Keratinocyte (primary cell): ENCODE results near the gene SESN2. TPM values are rescaled to one million over a fixed set of nuclear protein-coding genes. Genes with fewer than 3 reads are reported as not detected.

Experiments
- DNase-seq: peaks from one replicate; pipeline ENCODE4 v3.0.0-alpha.2; 2011; ENCODE audit warnings: low read depth, missing footprints, low spot score
- FAIRE-seq: peaks from 2 replicates; lab custom pipeline; 2011; peaks lifted over from hg19 to GRCh38; lab: Jason Lieb, UNC
- H2AFZ ChIP-seq: 2 replicates; pipeline ENCODE4 v1.6.0; 2012; ENCODE audit warnings: low read length, control low read depth, inconsistent platforms; ENCODE audit not compliant: control insufficient read depth
- H3K27ac ChIP-seq: 2 replicates; pipeline ENCODE4 v1.5.1; 2011; ENCODE audit warnings: low read length; ENCODE audit not compliant: control insufficient read depth, insufficient read depth
- H3K27me3 ChIP-seq: 3 replicates; pipeline ENCODE4 v1.6.0; 2011; ENCODE audit warnings: low read length; ENCODE audit not compliant: control insufficient read depth, insufficient read depth; ENCODE audit errors: extremely low read depth
- H3K36me3 ChIP-seq, 2 experiments: 2 replicates in 1 of 2; 3 replicates in 1 of 2; pipeline ENCODE4 v1.5.1; 2011; ENCODE audit warnings: low read length in 2 of 2, mild to moderate bottlenecking in 1 of 2; ENCODE audit not compliant: control insufficient read depth in 2 of 2, insufficient read depth in 2 of 2; ENCODE audit errors: extremely low read depth in 1 of 2
- H3K4me1 ChIP-seq: 3 replicates; pipeline ENCODE4 v1.5.1; 2011; ENCODE audit warnings: low read length; ENCODE audit not compliant: control insufficient read depth, insufficient read depth; ENCODE audit errors: extremely low read depth
- H3K4me2 ChIP-seq: 3 replicates; pipeline ENCODE4 v1.6.0; 2011; ENCODE audit warnings: low read depth, low read length; ENCODE audit not compliant: control insufficient read depth, insufficient read depth; ENCODE audit errors: extremely low read depth
- H3K4me3 ChIP-seq, 3 experiments: fragments of 200-600 bp in 1 of 3; sonication (generic) in 1 of 3; 2 replicates in 2 of 3; 3 replicates in 1 of 3; pipeline ENCODE4 v1.5.1; 2011 to 2016; ENCODE audit warnings: low read length in 3 of 3, mild to moderate bottlenecking in 3 of 3, control low read depth in 2 of 3, inconsistent platforms in 1 of 3, low read depth in 1 of 3, mixed read lengths in 1 of 3, mixed run types in 1 of 3, moderate library complexity in 1 of 3; ENCODE audit not compliant: control insufficient read depth in 2 of 3, insufficient read depth in 2 of 3; ENCODE audit errors: extremely low read depth in 1 of 3
- H3K79me2 ChIP-seq: 2 replicates; pipeline ENCODE4 v1.6.0; 2012; ENCODE audit warnings: low read length; ENCODE audit not compliant: control insufficient read depth, insufficient read depth
- H3K9ac ChIP-seq: 3 replicates; pipeline ENCODE4 v1.6.0; 2011; ENCODE audit warnings: low read length; ENCODE audit not compliant: control insufficient read depth, insufficient read depth; ENCODE audit errors: extremely low read depth
- H3K9me1 ChIP-seq: 3 replicates; pipeline ENCODE4 v1.6.0; 2011; ENCODE audit warnings: low read length; ENCODE audit not compliant: control insufficient read depth, insufficient read depth; ENCODE audit errors: extremely low read depth
- H3K9me3 ChIP-seq: 2 replicates; pipeline ENCODE4 v1.5.1; 2012; ENCODE audit warnings: low read depth, low read length; ENCODE audit not compliant: control insufficient read depth
- H4K20me1 ChIP-seq: 3 replicates; pipeline ENCODE4 v1.6.0; 2011; ENCODE audit warnings: low read length; ENCODE audit not compliant: control insufficient read depth, insufficient read depth; ENCODE audit errors: extremely low read depth
- CTCF ChIP-seq, 3 experiments: IDR thresholded peaks in 1 of 3; conservative IDR thresholded peaks in 1 of 3; optimal IDR thresholded peaks in 1 of 3; 2 replicates in 2 of 3; 3 replicates in 1 of 3; pipeline versions ENCODE3 to v1.5.1; 2011; ENCODE audit warnings: low read length in 3 of 3, mild to moderate bottlenecking in 3 of 3, moderate library complexity in 2 of 3, control low read depth in 1 of 3, inconsistent platforms in 1 of 3; ENCODE audit not compliant: insufficient read depth in 2 of 3; ENCODE audit errors: extremely low read depth in 1 of 3
- EZH2 ChIP-seq: IDR thresholded peaks from one replicate; pipeline ENCODE4 v1.6.1; 2012; ENCODE audit warnings: inconsistent platforms, mild to moderate bottlenecking, low read length, moderate library complexity
- dilution Hi-C: fragments of 300-500 bp; cut with MboI; formaldehyde crosslinking; loops from one replicate; pipeline ENCODE4 v1.7.0; 2020; ENCODE audit warnings: low sequenced_read_pairs; ENCODE audit not compliant: extremely low pct_ligation_motif_present
- polyA plus RNA-seq, 5 experiments: library from polyadenylated mRNA; depleted of rRNA in 3 of 5; stranded (reverse) in 3 of 5; stranded (forward) in 1 of 5; unstranded in 1 of 5; fragments of >200 nt; gene quantifications; 1 replicate in 1 of 5; 2 replicates in 3 of 5; 3 replicates in 1 of 5; pipeline versions ENCODE4 v1.2.1 to v1.2.3, GENCODE V29; 2011 to 2012; ENCODE audit warnings: missing spikeins in 2 of 5, low read depth in 1 of 5, low replicate concordance in 1 of 5

SESN2 gene
- polyA plus RNA-seq, 1 donor (not counting 4 experiments of a cell fraction or from before 2014, with no cell fraction given) = 13.5 TPM

- no peaks in the 10 kb centered on the region for H3K9me1 ChIP-seq
- no peaks in the 10 kb centered on the region for H3K79me2 ChIP-seq
- no peak overlapping the region for H2AFZ ChIP-seq
- peaks cover 4% of the 10 kb centered on the region for H3K4me1 ChIP-seq
- no peak overlapping the region for H3K27ac ChIP-seq
- dilution Hi-C loops = no loop called here
- H3K4me3 ChIP-seq = no peak overlapping the region
- no peaks in the 10 kb centered on the region for H3K36me3 ChIP-seq
- H3K9ac ChIP-seq = no peak overlapping the region
- FAIRE-seq = no peak
- DNase-seq = no peak
- no peaks in the 10 kb centered on the region for H3K27me3 ChIP-seq
- TF ChIP-seq EZH2 (no peak), CTCF (optimal IDR thresholded peaks at IDR 0.05 in 1 of 3, IDR thresholded peaks at IDR 0.05 in 1 of 3, conservative IDR thresholded peaks at IDR 0.05 in 1 of 3; ENCODE audit: extremely low read depth in 1 of 3, insufficient read depth in 2 of 3, low read length in 3 of 3) (no peak)
- no peaks in the 10 kb centered on the region for H3K9me3 ChIP-seq
- H3K4me2 ChIP-seq = no peak overlapping the region
- no peaks in the 10 kb centered on the region for H4K20me1 ChIP-seq
Measured at GRCh38 chr1:28298438-28298837, 39.1 kb downstream of the SESN2 start.

GRCh38 chr1:28301368-28302174 lies 42.3 kb downstream of the SESN2 start:
- Histone ChIP-seq H3K4me3 (no peak overlapping the region), H3K9me1 (no peaks in the 10 kb centered on the region), H3K27ac (no peak overlapping the region), H3K9ac (no peak overlapping the region), H3K9me3 (no peaks in the 10 kb centered on the region), H3K4me2 (peak overlapping the region; percentile 10), H2AFZ (no peak overlapping the region), H3K79me2 (no peaks in the 10 kb centered on the region), H4K20me1 (no peaks in the 10 kb centered on the region), H3K27me3 (no peaks in the 10 kb centered on the region), H3K36me3 (no peaks in the 10 kb centered on the region), H3K4me1 (peaks cover 3% of the 10 kb centered on the region)
- dilution Hi-C loops = no loop called here
- FAIRE-seq (no peak), DNase-seq (no peak)
- TF ChIP-seq CTCF (optimal IDR thresholded peaks at IDR 0.05 in 1 of 3, IDR thresholded peaks at IDR 0.05 in 1 of 3, conservative IDR thresholded peaks at IDR 0.05 in 1 of 3; ENCODE audit: extremely low read depth in 1 of 3, insufficient read depth in 2 of 3, low read length in 3 of 3) (no peak), EZH2 (no peak)
